HG02884 (cell line): Measurements from ENCODE around the gene TCIRG1.

Source experiments
- ATAC-seq: cut with Tn5 transposase; IDR thresholded peaks from one replicate; pipeline ENCODE4 v1.9.1; 2021; ENCODE audit warnings: mild to moderate bottlenecking, moderate library complexity; ENCODE audit not compliant: unreplicated experiment

TCIRG1 gene

GRCh38 chr11:68049509-68050370 is 10.9 kb downstream of the TCIRG1 start:
- no peak for ATAC-seq

- ATAC-seq: no peak
These were observed 11.6 kb downstream of the TCIRG1 start for GRCh38 chr11:68050371-68050841.

- no peak for ATAC-seq
These were observed 12.6 kb downstream of the TCIRG1 start for GRCh38 chr11:68051191-68052136.

DNA sequence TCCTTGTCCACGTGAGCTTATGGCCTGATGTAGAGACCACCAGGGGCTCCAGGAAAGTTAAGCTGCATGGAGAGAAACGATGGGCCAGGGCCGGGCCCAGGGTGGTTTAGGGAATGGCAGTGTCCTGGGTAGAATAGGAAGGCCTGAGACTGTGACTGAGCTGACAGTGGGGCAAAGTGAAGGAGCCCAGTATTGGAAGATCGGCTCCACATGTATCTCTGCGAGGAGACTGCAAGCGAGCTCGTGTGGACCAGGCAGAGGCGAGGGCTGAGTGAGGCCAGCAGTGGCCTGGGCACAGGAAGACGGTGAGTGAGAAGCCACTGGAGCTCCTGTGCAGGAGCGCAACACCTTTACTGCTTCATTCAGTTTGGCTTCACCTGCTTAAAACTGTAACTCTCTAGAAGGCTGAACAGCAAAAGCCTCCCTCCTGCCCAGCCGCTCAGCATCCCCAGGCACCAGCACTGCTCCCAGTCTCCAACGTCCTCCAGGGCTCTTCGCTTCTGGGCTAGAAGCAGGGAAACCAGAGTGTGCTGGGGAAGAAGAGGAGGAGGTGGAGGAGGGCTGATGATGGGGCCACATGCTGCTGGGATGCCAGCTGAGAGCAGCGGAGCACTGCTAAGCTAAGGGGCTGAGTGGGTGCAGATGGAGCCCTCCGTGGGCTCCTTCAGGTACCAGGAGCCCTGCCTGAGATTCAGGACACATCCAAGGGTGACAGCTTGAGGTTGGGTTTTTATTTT is 13.5 kb downstream of the TCIRG1 start:
- no peak for ATAC-seq

- ATAC-seq: no peak
These were observed 14.3 kb downstream of the TCIRG1 start for GRCh38 chr11:68053117-68053516.

DNA sequence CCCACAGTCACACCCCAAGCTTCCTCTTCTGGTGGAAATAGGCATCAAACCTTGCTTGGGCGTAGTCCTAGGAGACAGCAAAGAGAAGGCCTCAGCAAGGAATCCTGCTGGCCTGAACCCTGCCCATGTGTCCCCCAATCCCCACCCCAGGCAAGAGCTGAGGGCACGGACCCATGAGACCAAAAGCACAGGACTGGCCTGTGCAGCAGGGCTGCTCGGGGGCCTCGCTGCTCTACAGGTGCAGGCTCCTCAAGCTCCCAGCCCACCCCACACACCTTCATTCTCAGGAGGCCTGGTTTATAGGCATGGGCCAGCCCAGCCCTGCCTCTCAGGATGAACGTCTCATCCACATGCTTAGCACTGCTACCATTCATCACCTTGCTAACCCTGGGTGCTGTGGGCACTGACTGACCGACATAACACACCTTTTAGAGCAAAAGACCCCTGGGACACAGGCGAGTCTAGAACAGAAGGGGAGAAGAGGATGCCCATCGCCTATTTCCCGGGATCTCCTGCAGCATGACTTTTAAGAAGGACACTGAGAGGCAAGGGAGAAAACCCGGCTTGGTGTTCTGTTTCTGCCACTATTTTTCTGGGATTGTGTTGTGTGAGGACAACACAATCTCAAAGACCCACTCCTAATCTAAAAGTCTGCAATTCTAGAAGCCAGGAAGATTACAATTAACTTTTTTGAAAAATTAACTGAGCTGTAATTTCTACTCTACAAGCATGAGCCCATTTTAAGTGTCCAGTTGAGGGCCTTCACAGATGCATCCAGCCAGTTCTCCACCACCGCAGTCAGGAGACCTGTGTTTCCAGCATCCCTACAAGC is 15.4 kb downstream of the TCIRG1 start:
- ATAC-seq: no peak

DNA sequence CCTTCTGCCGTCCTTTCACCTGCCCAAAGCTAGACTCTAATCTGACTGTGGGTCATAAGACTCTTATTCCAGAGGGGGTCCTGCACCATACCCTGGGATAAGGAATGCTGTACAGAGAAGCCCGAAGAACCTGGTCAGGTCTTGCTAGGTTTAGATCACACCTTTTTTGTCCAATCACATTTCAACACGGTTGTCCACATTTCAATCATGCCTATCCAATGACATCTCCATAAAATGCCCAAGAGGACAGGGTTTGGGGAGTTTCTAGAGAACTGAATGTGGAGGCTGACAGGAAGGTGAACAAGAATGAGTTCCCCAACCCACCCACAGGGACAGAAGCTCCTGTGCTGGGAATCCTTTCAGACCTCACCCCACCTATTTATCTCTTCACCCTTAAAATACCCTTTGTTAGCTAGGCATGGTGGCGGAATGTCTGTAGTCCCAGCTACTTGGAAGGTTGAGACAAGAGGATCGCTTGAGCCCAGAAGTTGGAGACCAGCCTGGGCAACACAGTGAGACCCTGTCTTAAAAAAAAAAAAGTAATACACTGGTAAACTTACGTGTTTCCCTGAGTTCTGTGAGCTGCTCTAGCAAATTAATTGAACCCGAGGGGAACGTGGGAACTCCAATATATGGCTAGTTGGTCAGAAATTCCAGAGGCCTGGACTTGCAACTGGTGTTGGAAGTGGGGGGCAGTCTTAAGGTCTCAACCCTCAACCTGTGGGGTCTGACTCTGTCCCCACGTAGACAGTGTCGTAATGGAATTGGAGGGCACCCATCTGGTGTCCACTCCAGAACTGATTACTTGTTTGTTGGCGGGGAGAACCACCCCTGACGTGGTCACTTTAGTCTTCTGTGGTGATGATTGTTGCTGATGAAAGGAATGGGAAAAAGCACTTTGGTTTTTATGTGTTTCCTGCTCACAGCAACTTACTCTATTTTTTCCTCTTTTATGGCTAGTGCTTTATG is 17.8 kb downstream of the TCIRG1 start:
- ATAC-seq: no peak

GRCh38 chr11:68057807-68058206 is 19.0 kb downstream of the TCIRG1 start:
- ATAC-seq: no peak

DNA sequence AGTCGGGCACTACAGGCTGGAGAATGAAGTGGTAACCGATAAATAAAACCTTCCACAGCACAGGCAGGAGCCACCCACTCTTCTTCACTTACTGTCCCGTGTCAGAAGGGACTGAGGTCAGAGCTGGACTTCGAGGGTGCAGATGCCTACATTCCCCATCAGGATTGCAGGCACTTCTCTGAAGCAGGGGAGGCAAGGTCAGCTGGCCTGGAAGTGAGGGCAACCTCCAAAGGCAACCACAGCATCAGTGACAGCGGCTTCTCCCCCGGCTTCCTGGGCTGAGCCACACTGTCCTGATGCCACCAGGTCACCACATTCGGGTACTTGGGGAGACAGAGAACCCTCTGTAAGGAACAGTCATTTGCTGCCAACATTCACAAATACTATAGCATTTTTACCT is 22.7 kb downstream of the TCIRG1 start:
- ATAC-seq: no peak

GRCh38 chr11:68064926-68065325 is 26.1 kb downstream of the TCIRG1 start:
- no peak for ATAC-seq

GRCh38 chr11:68065841-68066240 is 27.0 kb downstream of the TCIRG1 start:
- ATAC-seq: no peak

DNA sequence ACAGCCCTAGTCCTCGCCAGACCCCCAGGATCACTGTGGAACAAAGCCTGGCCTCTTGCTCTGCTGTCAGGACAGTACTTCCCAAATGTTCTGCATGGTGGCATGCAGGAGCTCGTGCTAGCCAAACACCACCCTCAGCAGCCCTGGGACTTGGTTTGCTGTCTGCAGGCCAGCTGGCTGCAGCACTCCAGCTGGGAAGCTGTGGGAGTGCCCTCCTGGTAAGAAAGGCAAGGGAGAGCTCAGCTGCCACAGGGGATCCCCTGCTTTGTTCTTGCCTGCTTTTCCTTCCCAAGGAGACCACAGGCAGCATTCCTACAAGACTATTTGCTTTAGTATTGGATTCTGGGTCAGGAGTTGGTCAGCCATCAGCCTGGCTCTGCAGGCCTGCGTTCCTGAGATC is 27.9 kb downstream of the TCIRG1 start:
- no peak for ATAC-seq

DNA sequence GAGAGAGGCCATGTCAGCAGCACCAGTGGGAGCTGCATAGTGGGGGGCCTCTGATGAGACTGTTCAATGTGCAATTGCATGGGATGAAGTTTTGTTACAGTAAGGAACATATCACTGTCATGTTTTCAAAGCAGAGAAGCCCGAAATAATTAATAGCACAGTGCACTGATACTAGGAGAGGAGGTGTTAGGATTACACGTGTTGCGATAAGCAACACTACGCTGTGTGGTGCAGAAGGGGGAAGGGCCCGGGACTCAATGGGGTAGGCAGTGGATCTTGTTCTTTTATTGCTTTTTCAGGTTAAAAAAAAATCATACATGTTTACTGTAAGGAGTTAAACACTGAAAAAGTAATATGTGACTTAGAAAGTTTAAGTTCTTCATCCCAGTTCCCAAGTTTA is 29.2 kb downstream of the TCIRG1 start:
- ATAC-seq: no peak

- ATAC-seq: no peak
These were observed 32.6 kb downstream of the TCIRG1 start for GRCh38 chr11:68071281-68072048.

DNA sequence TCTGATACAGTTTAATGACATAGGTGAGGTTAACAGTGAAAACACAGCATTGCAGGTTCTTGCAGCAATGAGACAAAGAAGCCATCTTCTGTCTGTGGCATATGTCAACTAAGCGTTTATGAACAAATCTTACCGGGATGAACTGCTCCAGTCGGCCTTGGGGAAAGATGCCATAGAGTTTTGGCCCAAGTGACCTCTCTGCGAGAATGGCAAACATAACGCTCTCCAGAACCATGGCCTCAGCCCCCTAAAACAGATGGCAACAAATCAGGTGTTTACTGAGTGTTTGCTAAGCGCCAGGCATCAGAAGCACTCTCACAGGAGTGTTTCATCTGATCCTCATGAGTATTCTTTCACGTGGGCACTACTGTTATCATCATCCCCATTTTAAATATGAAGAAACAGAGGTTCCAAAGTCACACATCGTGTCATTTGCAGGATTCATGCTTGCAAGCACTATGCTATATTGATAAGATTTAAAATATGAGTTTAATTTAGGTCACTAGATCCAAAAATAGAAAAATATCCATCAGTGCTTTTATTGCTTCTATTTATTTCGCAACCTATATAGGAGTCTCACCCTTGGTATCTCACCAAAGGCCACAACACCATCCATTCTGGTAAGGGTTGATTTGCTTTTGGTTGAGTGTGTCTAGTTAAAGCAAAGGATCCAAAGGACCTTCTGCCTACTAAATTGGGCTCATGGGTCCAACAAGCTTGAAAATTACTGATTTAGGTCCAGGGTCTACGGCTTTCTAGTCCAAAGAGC is 35.9 kb downstream of the TCIRG1 start:
- ATAC-seq: no peak

GRCh38 chr11:68076371-68077042 is 37.7 kb downstream of the TCIRG1 start:
- no peak for ATAC-seq
